Prostate gland (tissue), 2 donors: ENCODE results near the gene LSAMP. TPM values are rescaled to one million over a fixed set of nuclear protein-coding genes. Genes with fewer than 3 reads are reported as not detected.

Source experiments
- DNase-seq: peaks from one replicate; pipeline ENCODE4 v3.0.0-alpha.2; 2019; ENCODE audit warnings: low spot score
- H3K27ac ChIP-seq, 2 donors: fragments of 200-600 bp; sonication (generic); 2 replicates each; pipeline ENCODE4 v1.5.1; 2017 to 2019
- H3K27me3 ChIP-seq: fragments of 200-600 bp; sonication (generic); replicated peaks from 2 replicates; pipeline ENCODE4 v1.5.1; 2019; ENCODE audit not compliant: insufficient read depth
- H3K36me3 ChIP-seq, 2 donors: fragments of 200-600 bp; sonication (generic); 1 replicate in 1 of 2; 2 replicates in 1 of 2; pipeline versions ENCODE4 v1.5.1 to v1.8.1; 2017 to 2019
- H3K4me1 ChIP-seq: fragments of 200-600 bp; sonication (generic); replicated peaks from 2 replicates; pipeline ENCODE4 v1.5.1; 2019
- H3K4me3 ChIP-seq, 2 donors: fragments of 200-600 bp; sonication (generic); 2 replicates each; pipeline ENCODE4 v1.5.1; 2017 to 2019
- H3K9me3 ChIP-seq: fragments of 200-600 bp; sonication (generic); 2 replicates; pipeline ENCODE4 v1.5.1; 2017
- POLR2A ChIP-seq: fragments of 450-650 bp; IDR thresholded peaks from one replicate; pipeline ENCODE4 v1.6.1; 2016; ENCODE audit warnings: antibody characterized with exemption, mild to moderate bottlenecking
- POLR2AphosphoS5 ChIP-seq: sonication (generic); formaldehyde crosslinking; IDR thresholded peaks from one replicate; pipeline ENCODE4 v1.6.1; 2017; ENCODE audit warnings: antibody characterized with exemption
- WGBS: methylation state at CpG from one replicate; pipeline ENCODE4 v1.1.5; 2018; 5-methylcytosine and 5-hydroxymethylcytosine counted together
- intact Hi-C: fragments of 100-400 bp; cut with DNase I; formaldehyde crosslinking; loops from one replicate; pipeline ENCODE4 v1.14.2; 2022
- total RNA-seq, 2 donors: library from RNA; depleted of rRNA; stranded (reverse); fragments of >200 nt; gene quantifications; one replicate each; pipeline ENCODE4 v1.1.0, GENCODE V29; 2016
- TF ChIP-seq, protein P1 (sequence below), 4 experiments: fragments of 200-600 bp in 2 of 4; fragments of 450-650 bp in 2 of 4; sonication (generic) in 2 of 4; IDR thresholded peaks; 1 replicate in 3 of 4; 2 replicates in 1 of 4; pipeline ENCODE4 v1.5.1; 2016 to 2019; ENCODE audit warnings: antibody characterized with exemption in 4 of 4, mild to moderate bottlenecking in 2 of 4, moderate library complexity in 2 of 4

The LSAMP gene
- total RNA-seq, 2 donors from 2014 or later, result 15.4 to 38.0 TPM

DNA sequence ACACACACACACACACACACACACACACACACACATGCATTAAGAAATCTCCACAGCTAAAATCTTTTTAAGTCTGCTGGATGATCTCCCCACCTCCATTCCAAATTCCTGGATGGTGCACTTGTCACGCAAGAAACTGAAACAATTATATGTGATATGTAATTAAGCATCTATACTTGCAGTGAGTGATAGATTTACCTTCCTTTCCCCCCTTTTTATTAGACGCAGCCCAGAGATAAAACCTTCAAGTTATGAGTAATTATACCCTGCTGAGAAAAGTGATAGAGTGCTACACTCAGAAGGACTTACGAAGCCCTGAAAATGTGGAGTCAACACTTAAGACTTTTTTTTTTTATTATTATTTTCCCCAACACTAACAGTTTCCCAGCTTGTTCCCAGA lies 255.2 kb downstream of the LSAMP start:
- TF ChIP-seq POLR2A (no peak), POLR2AphosphoS5 (no peak)
- TF ChIP-seq, protein P1, sequence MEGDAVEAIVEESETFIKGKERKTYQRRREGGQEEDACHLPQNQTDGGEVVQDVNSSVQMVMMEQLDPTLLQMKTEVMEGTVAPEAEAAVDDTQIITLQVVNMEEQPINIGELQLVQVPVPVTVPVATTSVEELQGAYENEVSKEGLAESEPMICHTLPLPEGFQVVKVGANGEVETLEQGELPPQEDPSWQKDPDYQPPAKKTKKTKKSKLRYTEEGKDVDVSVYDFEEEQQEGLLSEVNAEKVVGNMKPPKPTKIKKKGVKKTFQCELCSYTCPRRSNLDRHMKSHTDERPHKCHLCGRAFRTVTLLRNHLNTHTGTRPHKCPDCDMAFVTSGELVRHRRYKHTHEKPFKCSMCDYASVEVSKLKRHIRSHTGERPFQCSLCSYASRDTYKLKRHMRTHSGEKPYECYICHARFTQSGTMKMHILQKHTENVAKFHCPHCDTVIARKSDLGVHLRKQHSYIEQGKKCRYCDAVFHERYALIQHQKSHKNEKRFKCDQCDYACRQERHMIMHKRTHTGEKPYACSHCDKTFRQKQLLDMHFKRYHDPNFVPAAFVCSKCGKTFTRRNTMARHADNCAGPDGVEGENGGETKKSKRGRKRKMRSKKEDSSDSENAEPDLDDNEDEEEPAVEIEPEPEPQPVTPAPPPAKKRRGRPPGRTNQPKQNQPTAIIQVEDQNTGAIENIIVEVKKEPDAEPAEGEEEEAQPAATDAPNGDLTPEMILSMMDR (IDR thresholded peaks at IDR 0.05), result no peak
- no peak for DNase-seq
- Histone ChIP-seq H3K27me3 (no peaks in the 10 kb centered on the region), H3K4me1 (no peaks in the 10 kb centered on the region), H3K4me3 (no peak overlapping the region), H3K27ac (no peak overlapping the region), H3K9me3 (no peaks in the 10 kb centered on the region), H3K36me3 (no peaks in the 10 kb centered on the region)
- 53% methylated on average over 3 of the region's 3 CpGs for WGBS
- intact Hi-C loops, result no loop called here

DNA sequence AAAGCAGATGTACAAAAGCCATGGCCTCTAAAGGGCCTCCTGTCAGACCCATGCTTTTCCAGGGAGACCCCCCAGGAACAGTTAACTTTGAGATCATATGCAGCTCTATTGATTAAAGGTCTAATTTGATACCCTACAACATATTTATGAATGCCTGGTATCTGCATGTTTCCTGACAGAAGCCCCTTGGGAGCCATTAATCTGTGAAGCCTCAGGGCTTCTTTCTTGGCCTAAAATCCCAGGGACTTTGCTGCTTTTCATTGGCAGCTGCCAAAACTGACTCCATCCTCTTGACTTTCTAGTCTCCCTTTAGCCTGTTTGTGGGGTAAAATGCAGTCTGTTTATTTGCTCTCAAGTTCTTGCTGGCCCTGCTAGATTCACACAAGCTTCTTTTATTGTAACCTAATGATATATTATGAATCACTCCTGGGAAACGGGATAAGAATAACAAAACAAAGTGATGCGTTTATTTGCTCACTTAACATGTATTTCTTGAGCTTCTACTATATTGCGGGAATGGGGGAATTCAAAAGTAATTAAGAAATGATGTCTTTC lies 257.0 kb downstream of the LSAMP start:
- DNase-seq, result no peak
- H3K27me3 ChIP-seq, result no peaks in the 10 kb centered on the region
- TF ChIP-seq, protein P1 (IDR thresholded peaks at IDR 0.05), result no peak
- TF ChIP-seq POLR2A (no peak), POLR2AphosphoS5 (no peak)
- intact Hi-C loops, result no loop called here
- H3K4me3 ChIP-seq, result no peak overlapping the region
- no peaks in the 10 kb centered on the region for H3K9me3 ChIP-seq
- no peak overlapping the region for H3K27ac ChIP-seq
- no peaks in the 10 kb centered on the region for H3K4me1 ChIP-seq
- whole genome bisulfite sequencing, result 67% methylated on average over 3 of the region's 3 CpGs
- no peaks in the 10 kb centered on the region for H3K36me3 ChIP-seq

DNA sequence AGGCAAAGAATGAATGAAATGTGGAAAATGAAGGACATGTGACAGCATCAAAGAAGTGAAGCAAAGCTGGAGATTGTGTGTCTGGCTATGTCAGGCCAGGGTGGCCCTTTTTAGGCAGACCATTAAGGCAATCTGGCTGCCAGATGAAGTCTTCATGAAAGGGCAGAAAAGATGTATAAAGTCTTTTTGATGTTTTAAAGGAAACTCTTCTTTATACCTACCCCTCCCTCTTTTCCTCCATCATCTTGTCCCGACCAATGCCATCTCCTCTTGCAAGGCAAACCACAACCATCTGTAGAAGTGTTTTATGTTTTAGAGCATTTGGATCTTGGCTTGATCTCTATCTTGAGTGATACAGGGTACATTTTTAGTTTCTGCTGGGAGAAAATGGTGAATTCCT lies 259.2 kb downstream of the LSAMP start:
- 82% methylated on average over 1 of the region's 1 CpG for WGBS
- Histone ChIP-seq H3K4me3 (no peak overlapping the region), H3K4me1 (no peaks in the 10 kb centered on the region), H3K27ac (no peak overlapping the region), H3K27me3 (no peaks in the 10 kb centered on the region), H3K9me3 (no peaks in the 10 kb centered on the region), H3K36me3 (no peaks in the 10 kb centered on the region)
- DNase-seq, result no peak
- intact Hi-C loops, result no loop called here
- TF ChIP-seq, protein P1 (IDR thresholded peaks at IDR 0.05), result no peak
- TF ChIP-seq POLR2AphosphoS5 (no peak), POLR2A (no peak)

DNA sequence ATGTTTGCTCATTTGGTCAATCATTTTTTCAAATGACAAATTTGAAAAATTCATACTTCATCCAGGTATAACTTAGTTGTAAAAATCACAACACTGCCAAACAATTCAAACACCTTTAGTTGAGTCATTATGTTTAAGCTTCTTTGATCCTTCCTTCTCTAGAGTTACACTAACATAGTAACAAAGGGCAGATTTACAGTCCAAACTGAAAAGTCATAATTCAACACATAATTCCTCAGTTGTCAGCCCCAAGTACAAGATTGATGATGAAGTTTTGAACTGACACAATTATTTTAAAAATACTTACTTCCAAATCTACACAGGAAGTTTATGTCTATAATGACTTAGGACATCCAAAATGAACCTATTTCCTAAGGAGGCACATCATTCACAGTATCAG lies 264.1 kb downstream of the LSAMP start:
- H3K4me3 ChIP-seq, result no peak overlapping the region
- H3K4me1 ChIP-seq, result no peaks in the 10 kb centered on the region
- DNase-seq, result no peak
- intact Hi-C loops, result no loop called here
- TF ChIP-seq, protein P1 (IDR thresholded peaks at IDR 0.05), result no peak
- TF ChIP-seq POLR2A (no peak), POLR2AphosphoS5 (no peak)
- no peaks in the 10 kb centered on the region for H3K27me3 ChIP-seq
- H3K27ac ChIP-seq, result no peak overlapping the region
- no peaks in the 10 kb centered on the region for H3K9me3 ChIP-seq
- H3K36me3 ChIP-seq, result no peaks in the 10 kb centered on the region

DNA sequence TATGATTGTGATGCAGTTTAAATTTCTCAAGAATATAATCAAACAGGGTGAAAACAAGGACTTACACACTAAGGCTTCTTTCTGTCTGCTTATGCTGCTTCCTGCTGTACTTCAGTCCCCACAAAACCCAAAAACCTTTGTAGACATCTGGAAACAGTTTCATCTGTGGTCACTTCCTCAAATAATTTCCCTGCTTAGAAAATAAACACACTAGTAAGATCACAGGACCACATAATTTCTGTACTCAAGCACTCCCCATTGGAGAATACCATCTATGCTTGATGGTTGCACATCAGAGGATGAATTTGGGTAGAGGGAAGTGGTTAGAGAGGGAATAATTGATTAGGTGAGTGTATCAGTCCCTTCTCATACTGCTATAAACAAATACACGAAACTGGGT lies 266.2 kb downstream of the LSAMP start:
- Histone ChIP-seq H3K9me3 (no peaks in the 10 kb centered on the region), H3K27me3 (no peaks in the 10 kb centered on the region), H3K4me3 (no peak overlapping the region), H3K4me1 (no peaks in the 10 kb centered on the region), H3K36me3 (no peaks in the 10 kb centered on the region), H3K27ac (no peak overlapping the region)
- TF ChIP-seq POLR2AphosphoS5, result no peak
- TF ChIP-seq, protein P1 (IDR thresholded peaks at IDR 0.05), result no peak
- no peak for TF ChIP-seq POLR2A
- WGBS, result 64% methylated on average over 1 of the region's 1 CpG
- intact Hi-C loops, result no loop called here
- no peak for DNase-seq
